Measurements from ENCODE around the gene EPB41L2.
"Not testable (repeated sequence)": the region's sequence is repeated elsewhere in the genome, so short reads cannot be mapped to it uniquely, and the experiment has no call there.

The EPB41L2 gene

GRCh38 chr6:130936933-130937332 lies 126.1 kb downstream of the EPB41L2 start:
- DNase-seq, result no peak

DNA sequence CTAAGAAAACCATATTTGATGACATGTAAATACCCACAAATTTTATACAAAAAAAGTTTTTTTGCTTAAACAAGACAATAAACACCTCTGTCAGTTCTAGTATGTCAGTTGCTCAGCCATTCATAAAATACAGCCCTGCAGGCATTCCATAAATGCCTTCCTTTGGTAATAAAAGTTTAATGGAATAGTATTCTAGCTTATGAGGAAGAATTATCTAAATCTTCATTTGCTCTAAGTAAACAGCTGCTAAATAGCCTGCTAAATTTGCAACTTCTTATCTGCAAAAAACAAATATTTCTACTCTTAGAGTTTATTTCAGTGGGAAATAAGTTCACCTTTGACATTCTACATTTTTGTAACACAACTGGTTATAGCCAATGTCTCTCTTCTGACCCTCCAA lies 127.1 kb downstream of the EPB41L2 start:
- no peak for DNase-seq

GRCh38 chr6:130934848-130935585 lies 128.0 kb downstream of the EPB41L2 start:
- no peak for DNase-seq

GRCh38 chr6:130933712-130934200 lies 129.3 kb downstream of the EPB41L2 start:
- DNase-seq, result no peak

- no peak for DNase-seq
These were observed 130.1 kb downstream of the EPB41L2 start for GRCh38 chr6:130932921-130933320.

- no peak for DNase-seq
These were observed 130.6 kb downstream of the EPB41L2 start for GRCh38 chr6:130932438-130932837.

DNA sequence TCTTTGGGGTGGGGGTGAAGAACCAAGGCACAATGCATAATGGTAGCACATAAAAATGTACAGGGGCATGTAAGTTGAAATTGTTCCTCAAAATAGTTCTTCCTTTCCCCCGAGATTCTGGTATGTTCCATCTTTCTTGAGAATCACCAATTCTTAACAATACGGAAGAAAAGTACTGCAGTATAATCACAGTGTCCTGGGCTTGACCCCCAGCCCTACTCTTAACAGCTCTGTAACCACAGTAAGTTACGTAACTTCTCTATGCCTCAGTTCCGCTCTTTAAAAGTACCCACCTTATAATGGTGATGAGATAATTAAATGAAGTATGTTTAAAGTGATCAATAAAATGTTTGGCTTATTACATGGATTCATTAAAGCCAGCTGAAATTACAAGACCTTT lies 131.4 kb downstream of the EPB41L2 start:
- DNase-seq, result no peak

DNA sequence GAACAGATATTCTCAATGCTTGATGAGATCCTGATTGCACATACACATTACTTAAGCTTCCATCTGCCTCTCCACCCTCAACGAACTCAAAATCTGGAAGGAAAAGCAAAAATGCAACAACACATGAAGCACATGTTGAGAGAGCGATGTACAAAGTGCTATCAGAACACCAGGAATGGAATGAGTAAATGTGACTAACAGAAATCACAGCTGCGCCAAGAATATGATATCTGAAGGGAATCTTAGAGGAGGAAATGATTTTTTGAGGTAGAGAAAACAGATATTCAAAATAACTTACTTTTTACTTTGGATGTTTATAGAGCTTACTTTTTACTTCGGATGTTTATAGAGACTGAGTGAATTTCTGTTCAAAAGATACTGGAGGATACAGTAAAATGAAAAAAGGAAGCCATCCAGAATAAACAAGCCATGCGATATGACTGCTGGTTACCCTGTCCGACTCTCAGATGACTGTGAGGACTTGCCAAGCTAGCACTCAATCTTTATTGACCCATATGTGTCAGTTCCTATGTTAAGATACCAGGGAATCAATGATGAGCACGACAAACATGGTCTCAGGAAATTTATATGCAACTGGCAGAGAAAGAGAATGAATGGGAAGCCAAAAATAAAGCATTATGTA lies 133.9 kb downstream of the EPB41L2 start:
- no peak for DNase-seq

DNA sequence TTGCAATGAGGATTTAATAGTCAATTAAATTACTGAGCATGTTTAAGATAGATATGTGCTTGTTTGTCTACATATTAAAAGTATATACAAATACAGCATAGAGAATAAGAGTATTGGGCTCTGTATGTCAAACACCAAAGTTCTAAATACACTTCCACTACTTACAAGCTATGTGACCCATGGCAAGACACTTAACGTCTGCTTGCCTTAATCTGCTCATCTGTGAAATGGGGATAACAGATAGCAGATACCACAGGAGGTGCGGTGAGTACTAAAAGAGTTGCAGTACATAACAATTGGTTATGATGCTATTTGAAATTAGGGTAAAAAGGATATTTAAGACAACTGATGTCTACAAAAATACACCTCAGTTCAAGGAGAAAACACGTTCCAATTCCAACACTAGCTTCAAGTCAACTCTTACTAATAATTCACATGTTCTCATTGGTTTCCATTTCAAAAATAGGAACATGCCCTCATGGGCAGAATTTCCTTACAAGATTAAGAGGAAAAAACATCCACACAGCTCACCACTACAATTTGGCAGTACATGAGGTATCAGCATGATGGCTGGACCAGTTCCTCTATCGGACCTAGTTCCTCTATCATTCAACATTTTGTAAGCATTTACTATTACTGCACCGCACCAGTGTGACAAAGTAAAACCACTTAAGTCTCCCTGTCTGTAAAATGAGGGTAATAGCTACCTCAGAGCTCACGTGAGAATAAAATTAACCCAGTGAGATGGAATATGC lies 134.7 kb downstream of the EPB41L2 start:
- no peak for DNase-seq

- no peak for DNase-seq
These were observed 135.7 kb downstream of the EPB41L2 start for GRCh38 chr6:130927305-130927704.

DNA sequence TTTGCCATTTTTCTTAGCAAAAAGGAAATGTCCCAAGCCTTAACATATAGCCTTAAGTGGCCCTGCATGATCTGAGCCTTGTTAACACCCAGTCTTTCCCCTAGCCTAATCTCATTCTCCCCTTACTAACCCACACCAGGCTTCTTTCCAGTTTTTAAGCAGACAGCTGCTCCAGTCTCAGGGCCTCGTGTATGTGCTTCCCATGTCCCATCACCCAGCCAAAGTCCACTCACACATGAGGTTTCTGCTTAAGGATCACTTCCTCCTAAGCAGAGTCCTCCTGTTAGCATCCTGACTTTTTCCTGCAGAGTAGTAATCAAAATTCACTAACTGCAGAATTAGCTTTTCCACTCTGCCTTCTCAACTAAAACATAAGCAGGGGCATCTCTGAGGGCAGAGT lies 139.7 kb downstream of the EPB41L2 start:
- no peak for DNase-seq

- DNase-seq, result no peak
These were observed 140.1 kb downstream of the EPB41L2 start for GRCh38 chr6:130922922-130923321.

DNA sequence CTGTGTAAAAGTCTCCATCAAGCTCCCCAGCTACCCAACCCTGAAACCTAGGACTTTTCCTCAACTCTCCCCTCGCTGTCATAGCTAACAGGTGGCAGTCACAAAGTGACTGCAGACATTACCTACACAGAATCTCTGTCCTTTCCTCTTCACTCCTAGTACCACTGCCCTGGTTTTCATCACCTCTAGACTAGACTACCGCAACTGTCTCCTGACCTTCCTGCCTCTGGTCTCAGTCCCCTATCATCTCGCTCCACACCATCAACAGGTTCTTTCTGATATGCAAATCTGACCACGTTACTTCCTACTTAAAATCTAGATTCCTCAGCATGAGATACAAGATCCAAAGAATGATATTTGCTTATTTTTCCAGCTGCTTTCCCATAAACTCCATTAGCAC lies 142.1 kb downstream of the EPB41L2 start:
- no peak for DNase-seq

GRCh38 chr6:130918171-130918570 lies 144.9 kb downstream of the EPB41L2 start:
- DNase-seq, result no peak

DNA sequence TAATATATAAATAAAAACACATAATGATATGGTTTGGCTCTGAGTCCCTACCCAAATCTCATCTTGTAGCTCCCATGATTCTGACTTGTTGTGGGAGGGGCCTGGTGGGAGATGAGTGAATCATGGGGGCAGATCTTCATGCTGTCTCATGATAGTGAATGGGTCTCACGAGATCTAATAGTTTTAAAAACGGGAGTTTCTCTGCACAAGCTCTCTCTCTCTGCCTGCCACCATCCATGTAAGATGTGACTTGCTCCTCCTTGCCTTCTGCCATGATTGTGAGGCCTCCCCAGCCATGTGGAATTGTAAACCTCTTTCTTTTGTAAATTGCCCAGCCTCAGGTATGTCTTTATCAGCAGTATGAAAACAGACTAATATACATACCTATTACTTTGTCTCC lies 147.4 kb downstream of the EPB41L2 start:
- not testable (repeated sequence) for DNase-seq

GRCh38 chr6:130913120-130913519 lies 149.9 kb downstream of the EPB41L2 start:
- no peak for DNase-seq

DNA sequence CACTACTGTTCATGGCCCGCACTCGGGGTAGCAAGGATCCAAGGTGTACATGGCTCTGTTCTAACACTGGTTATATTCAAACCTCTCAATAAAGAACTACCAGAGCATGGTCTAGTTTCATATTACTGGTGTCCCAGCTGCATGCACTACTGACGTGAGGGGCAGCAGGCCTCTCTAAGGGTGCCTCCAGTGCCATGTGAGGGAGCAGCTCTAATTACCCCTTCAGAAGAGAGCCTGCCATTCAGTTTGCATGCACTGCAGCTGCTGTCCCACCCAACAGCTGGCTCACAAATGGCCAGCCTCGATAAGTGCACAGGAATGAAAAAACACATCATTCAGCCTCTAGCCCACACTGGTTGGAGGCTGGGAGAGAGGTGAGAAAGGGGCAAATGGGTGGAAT lies 150.6 kb downstream of the EPB41L2 start:
- no peak for DNase-seq

- no peak for DNase-seq
These were observed 154.1 kb downstream of the EPB41L2 start for GRCh38 chr6:130908958-130909357.

DNA sequence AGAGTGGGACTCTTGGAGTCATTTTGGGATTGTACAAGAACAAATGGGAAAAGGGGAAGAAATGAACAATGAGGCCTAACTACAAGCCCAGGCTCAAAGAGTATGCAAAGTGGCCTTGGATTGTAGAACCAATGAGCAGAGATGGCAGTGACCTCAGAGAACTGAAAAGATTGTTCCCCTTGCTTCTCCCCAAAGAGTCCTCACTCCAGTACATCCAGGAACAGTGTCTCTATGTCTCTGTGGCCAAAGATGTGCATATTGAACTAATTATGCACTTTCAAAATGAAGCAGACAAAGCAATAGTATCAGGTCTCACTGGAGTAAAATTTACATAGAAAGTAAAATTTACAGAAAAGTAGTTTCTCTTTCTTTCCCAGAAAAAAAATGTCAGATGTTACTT lies 154.9 kb downstream of the EPB41L2 start:
- DNase-seq, result no peak

- no peak for DNase-seq
These were observed 155.4 kb downstream of the EPB41L2 start for GRCh38 chr6:130907687-130908086.

GRCh38 chr6:130906736-130907381 lies 156.2 kb downstream of the EPB41L2 start:
- no peak for DNase-seq

- no peak for DNase-seq
These were observed 159.4 kb downstream of the EPB41L2 start for GRCh38 chr6:130903602-130904001.

DNA sequence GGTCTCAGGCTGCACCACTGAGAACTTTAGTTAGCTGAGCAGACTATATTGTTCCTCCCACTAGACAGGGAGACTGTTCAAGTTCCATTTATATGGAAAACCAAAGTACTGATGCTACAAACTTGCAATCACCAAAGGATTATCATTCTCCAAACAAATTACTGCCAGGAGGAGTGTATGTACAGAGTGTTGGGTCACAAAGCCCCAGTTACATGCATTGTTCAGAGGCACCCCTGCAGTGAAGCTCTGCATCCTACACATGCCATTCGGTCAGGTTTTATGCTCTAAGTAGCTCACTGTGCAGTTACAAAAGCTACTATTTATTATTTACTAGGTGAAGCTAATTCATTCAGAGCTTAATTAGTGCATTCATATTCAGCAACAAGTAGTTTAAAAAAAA lies 160.0 kb downstream of the EPB41L2 start:
- no peak for DNase-seq
